NCI-H510A treated with DMSO at 0.1 percent for 48 hours (cell line): Measurements from ENCODE around the gene NT5C2.
A peak's percentile ranks its signal among the peaks of the same experiment; 100 is the strongest.
"Not testable (repeated sequence)": the region's sequence is repeated elsewhere in the genome, so short reads cannot be mapped to it uniquely, and the experiment has no call there.

Experiments used
- DNase-seq: peaks from one replicate; lab custom pipeline; 2025; lab: John Stamatoyannopoulos, UW

Gene NT5C2

GRCh38 chr10:103202319-103202718 is 9.2 kb upstream of the NT5C2 start:
- no peak for DNase-seq

GRCh38 chr10:103199488-103199887 is 6.4 kb upstream of the NT5C2 start:
- no peak for DNase-seq

- DNase-seq, result no peak
These were observed 5.6 kb upstream of the NT5C2 start for GRCh38 chr10:103198648-103199047.

GRCh38 chr10:103197903-103198302 is 4.8 kb upstream of the NT5C2 start:
- DNase-seq, result no peak

GRCh38 chr10:103197174-103197573 is 4.1 kb upstream of the NT5C2 start:
- DNase-seq, result no peak

GRCh38 chr10:103196516-103196915 is 3.4 kb upstream of the NT5C2 start:
- DNase-seq, result no peak

- no peak for DNase-seq
These were observed 903 bp upstream of the NT5C2 start for GRCh38 chr10:103193820-103194529.

- peak; percentile 54 for DNase-seq
These were observed 493 bp downstream of the NT5C2 start for GRCh38 chr10:103192451-103193106.

- DNase-seq, result no peak
These were observed 1.0 kb downstream of the NT5C2 start for GRCh38 chr10:103192089-103192450.

- not testable (repeated sequence) for DNase-seq
These were observed 1.9 kb downstream of the NT5C2 start for GRCh38 chr10:103191198-103191597.

GRCh38 chr10:103188853-103189252 is 4.2 kb downstream of the NT5C2 start:
- no peak for DNase-seq

GRCh38 chr10:103186128-103186527 is 6.9 kb downstream of the NT5C2 start:
- no peak for DNase-seq

- no peak for DNase-seq
These were observed 8.5 kb downstream of the NT5C2 start for GRCh38 chr10:103184615-103185014.

GRCh38 chr10:103183991-103184451 is 9.1 kb downstream of the NT5C2 start:
- not testable (repeated sequence) for DNase-seq

GRCh38 chr10:103181244-103181643 is 11.8 kb downstream of the NT5C2 start:
- DNase-seq, result no peak

GRCh38 chr10:103180491-103180890 is 12.6 kb downstream of the NT5C2 start:
- no peak for DNase-seq

- no peak for DNase-seq
These were observed 15.9 kb downstream of the NT5C2 start for GRCh38 chr10:103177123-103177522.

GRCh38 chr10:103175580-103176285 is 17.3 kb downstream of the NT5C2 start:
- DNase-seq, result no peak

GRCh38 chr10:103174324-103174723 is 18.7 kb downstream of the NT5C2 start:
- not testable (repeated sequence) for DNase-seq

- no peak for DNase-seq
These were observed 21.8 kb downstream of the NT5C2 start for GRCh38 chr10:103171278-103171677.

GRCh38 chr10:103168438-103168837 is 24.6 kb downstream of the NT5C2 start:
- no peak for DNase-seq

GRCh38 chr10:103167554-103167953 is 25.5 kb downstream of the NT5C2 start:
- not testable (repeated sequence) for DNase-seq

- DNase-seq, result no peak
These were observed 26.5 kb downstream of the NT5C2 start for GRCh38 chr10:103166523-103166922.
